ENCODE results near the gene RHBG.

DNA sequence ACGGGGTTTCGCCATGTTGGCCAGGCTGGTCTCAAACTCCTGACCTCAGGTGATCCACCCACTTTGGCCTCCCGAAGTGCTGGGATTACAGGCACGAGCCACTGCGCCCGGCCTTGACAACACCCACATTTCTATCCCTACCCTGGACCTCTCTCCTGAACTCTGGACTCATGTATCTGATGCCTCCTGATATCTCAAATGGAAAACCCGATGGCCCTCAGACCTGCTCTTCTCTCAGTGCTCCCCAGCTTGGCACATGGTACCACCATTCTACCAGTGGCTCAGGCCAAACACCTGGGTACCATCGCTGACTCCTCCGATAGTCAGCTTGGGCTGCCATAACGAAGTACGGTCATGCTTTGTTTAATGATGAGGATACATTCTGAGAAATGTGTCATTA, 8.5 kb upstream of the RHBG start:
- TF ChIP-seq, protein P1, sequence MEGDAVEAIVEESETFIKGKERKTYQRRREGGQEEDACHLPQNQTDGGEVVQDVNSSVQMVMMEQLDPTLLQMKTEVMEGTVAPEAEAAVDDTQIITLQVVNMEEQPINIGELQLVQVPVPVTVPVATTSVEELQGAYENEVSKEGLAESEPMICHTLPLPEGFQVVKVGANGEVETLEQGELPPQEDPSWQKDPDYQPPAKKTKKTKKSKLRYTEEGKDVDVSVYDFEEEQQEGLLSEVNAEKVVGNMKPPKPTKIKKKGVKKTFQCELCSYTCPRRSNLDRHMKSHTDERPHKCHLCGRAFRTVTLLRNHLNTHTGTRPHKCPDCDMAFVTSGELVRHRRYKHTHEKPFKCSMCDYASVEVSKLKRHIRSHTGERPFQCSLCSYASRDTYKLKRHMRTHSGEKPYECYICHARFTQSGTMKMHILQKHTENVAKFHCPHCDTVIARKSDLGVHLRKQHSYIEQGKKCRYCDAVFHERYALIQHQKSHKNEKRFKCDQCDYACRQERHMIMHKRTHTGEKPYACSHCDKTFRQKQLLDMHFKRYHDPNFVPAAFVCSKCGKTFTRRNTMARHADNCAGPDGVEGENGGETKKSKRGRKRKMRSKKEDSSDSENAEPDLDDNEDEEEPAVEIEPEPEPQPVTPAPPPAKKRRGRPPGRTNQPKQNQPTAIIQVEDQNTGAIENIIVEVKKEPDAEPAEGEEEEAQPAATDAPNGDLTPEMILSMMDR (IDR thresholded peaks at IDR 0.05 in 4 of 5, conservative IDR thresholded peaks at IDR 0.05 in 1 of 5), result no peak
- no peak for TF ChIP-seq POLR2A (IDR thresholded peaks at IDR 0.05)

All from gastrocnemius medialis (tissue), 4 donors.